GM12874 (cell line): ENCODE data around the gene DDX51.

Experiments used
- CTCF ChIP-seq: IDR thresholded peaks from 2 replicates; pipeline ENCODE4 v1.5.1; 2011; ENCODE audit warnings: low read depth, mild to moderate bottlenecking, control low read depth, low read length, moderate library complexity; ENCODE audit not compliant: insufficient read depth

Gene DDX51

GRCh38 chr12:132167611-132168310 is 23.6 kb upstream of the DDX51 start:
- no peak for TF ChIP-seq CTCF

GRCh38 chr12:132166801-132167591 is 22.9 kb upstream of the DDX51 start:
- no peak for TF ChIP-seq CTCF

GRCh38 chr12:132166093-132166492 is 22.0 kb upstream of the DDX51 start:
- no peak for TF ChIP-seq CTCF

- no peak for TF ChIP-seq CTCF
Observed at GRCh38 chr12:132165584-132165983, 21.5 kb upstream of the DDX51 start.

GRCh38 chr12:132164426-132164825 is 20.3 kb upstream of the DDX51 start:
- TF ChIP-seq CTCF: no peak

- no peak for TF ChIP-seq CTCF
Observed at GRCh38 chr12:132163911-132164288, 19.8 kb upstream of the DDX51 start.

- TF ChIP-seq CTCF: no peak
Observed at GRCh38 chr12:132163041-132163910, 19.2 kb upstream of the DDX51 start.
